Measurements from ENCODE around the gene CLRN1. TPM values are rescaled to one million over a fixed set of nuclear protein-coding genes. Genes with fewer than 3 reads are reported as not detected.

The CLRN1 gene
- total and polyA plus RNA-seq, 2 experiments from 2014 or later, result not detected

GRCh38 chr3:151009981-151010380 is 37.5 kb upstream of the CLRN1 start:
- Histone ChIP-seq H3K9me3 (ENCODE audit: low read depth) (no peaks in the 10 kb centered on the region), H4K20me1 (ENCODE audit: insufficient read depth, poor library complexity, severe bottlenecking) (no peaks in the 10 kb centered on the region), H3K4me2 (no peak overlapping the region), H3K4me1 (ENCODE audit: insufficient read depth) (peaks cover 12% of the 10 kb centered on the region), H3K9me2 (replicated peaks; ENCODE audit: insufficient read depth) (no peaks in the 10 kb centered on the region), H2AFZ (no peak overlapping the region), H3K27me3 (no peaks in the 10 kb centered on the region), H3K27ac (no peak overlapping the region), H3K4me3 (no peak overlapping the region), H3K36me3 (replicated peaks; ENCODE audit: insufficient read depth, low read depth) (no peaks in the 10 kb centered on the region), H3K79me2 (no peaks in the 10 kb centered on the region)
- no peak for TF ChIP-seq CTCF (IDR thresholded peaks at IDR 0.05; ENCODE audit: poor library complexity)
- no peak for TF ChIP-seq EZH2 (IDR thresholded peaks at IDR 0.05; ENCODE audit: borderline replicate concordance)
- no peak for TF ChIP-seq EZH2phosphoT487 (IDR thresholded peaks at IDR 0.05; ENCODE audit: low read depth, severe bottlenecking, unreplicated experiment)
- 83% methylated on average over 4 of the region's 4 CpGs for WGBS (ENCODE audit: low lambda C conversion rate, missing lambda C conversion rate)
- DNase-seq (ENCODE audit: low spot score), result no peak

- no peaks in the 10 kb centered on the region for H3K27me3 ChIP-seq
- H3K36me3 ChIP-seq (replicated peaks; ENCODE audit: insufficient read depth, low read depth), result no peaks in the 10 kb centered on the region
- no peak overlapping the region for H3K4me2 ChIP-seq
- H3K4me1 ChIP-seq (ENCODE audit: insufficient read depth), result peaks cover 6% of the 10 kb centered on the region
- no peak overlapping the region for H2AFZ ChIP-seq
- no peak overlapping the region for H3K4me3 ChIP-seq
- no peaks in the 10 kb centered on the region for H3K9me3 ChIP-seq (ENCODE audit: low read depth)
- H4K20me1 ChIP-seq (ENCODE audit: insufficient read depth, poor library complexity, severe bottlenecking), result no peaks in the 10 kb centered on the region
- TF ChIP-seq EZH2 (IDR thresholded peaks at IDR 0.05; ENCODE audit: borderline replicate concordance) (no peak), EZH2phosphoT487 (IDR thresholded peaks at IDR 0.05; ENCODE audit: low read depth, severe bottlenecking, unreplicated experiment) (no peak), CTCF (IDR thresholded peaks at IDR 0.05; ENCODE audit: poor library complexity) (no peak)
- no peaks in the 10 kb centered on the region for H3K9me2 ChIP-seq (replicated peaks; ENCODE audit: insufficient read depth)
- no peaks in the 10 kb centered on the region for H3K79me2 ChIP-seq
- 81% methylated on average over 5 of the region's 5 CpGs for WGBS (ENCODE audit: low lambda C conversion rate, missing lambda C conversion rate)
- DNase-seq (ENCODE audit: low spot score), result no peak
- H3K27ac ChIP-seq, result no peak overlapping the region
These were observed 36.9 kb upstream of the CLRN1 start for GRCh38 chr3:151009430-151009829.

GRCh38 chr3:151008699-151009098 is 36.2 kb upstream of the CLRN1 start:
- Histone ChIP-seq H3K9me3 (ENCODE audit: low read depth) (no peaks in the 10 kb centered on the region), H3K36me3 (replicated peaks; ENCODE audit: insufficient read depth, low read depth) (no peaks in the 10 kb centered on the region), H3K27me3 (no peaks in the 10 kb centered on the region), H4K20me1 (ENCODE audit: insufficient read depth, poor library complexity, severe bottlenecking) (no peaks in the 10 kb centered on the region), H2AFZ (no peak overlapping the region), H3K79me2 (no peaks in the 10 kb centered on the region), H3K27ac (no peak overlapping the region), H3K4me2 (no peak overlapping the region), H3K4me1 (ENCODE audit: insufficient read depth) (no peaks in the 10 kb centered on the region), H3K9me2 (replicated peaks; ENCODE audit: insufficient read depth) (no peaks in the 10 kb centered on the region), H3K4me3 (no peak overlapping the region)
- TF ChIP-seq EZH2 (IDR thresholded peaks at IDR 0.05; ENCODE audit: borderline replicate concordance), result no peak
- no peak for TF ChIP-seq EZH2phosphoT487 (IDR thresholded peaks at IDR 0.05; ENCODE audit: low read depth, severe bottlenecking, unreplicated experiment)
- peak; percentile 42 for TF ChIP-seq CTCF (IDR thresholded peaks at IDR 0.05; ENCODE audit: poor library complexity)
- peak; percentile 37 for DNase-seq (ENCODE audit: low spot score)
- 44% methylated on average over 2 of the region's 2 CpGs for whole genome bisulfite sequencing (ENCODE audit: low lambda C conversion rate, missing lambda C conversion rate)

GRCh38 chr3:151003768-151004134 is 31.2 kb upstream of the CLRN1 start:
- TF ChIP-seq EZH2 (IDR thresholded peaks at IDR 0.05; ENCODE audit: borderline replicate concordance), result no peak
- no peak for TF ChIP-seq EZH2phosphoT487 (IDR thresholded peaks at IDR 0.05; ENCODE audit: low read depth, severe bottlenecking, unreplicated experiment)
- TF ChIP-seq CTCF (IDR thresholded peaks at IDR 0.05; ENCODE audit: poor library complexity), result no peak
- H3K79me2 ChIP-seq, result no peaks in the 10 kb centered on the region
- H4K20me1 ChIP-seq (ENCODE audit: insufficient read depth, poor library complexity, severe bottlenecking), result no peaks in the 10 kb centered on the region
- no peaks in the 10 kb centered on the region for H3K9me3 ChIP-seq (ENCODE audit: low read depth)
- WGBS (ENCODE audit: low lambda C conversion rate, missing lambda C conversion rate), result 83% methylated on average over 2 of the region's 2 CpGs
- no peaks in the 10 kb centered on the region for H3K36me3 ChIP-seq (replicated peaks; ENCODE audit: insufficient read depth, low read depth)
- H3K27me3 ChIP-seq, result no peaks in the 10 kb centered on the region
- peak overlapping the region; percentile 85 for H3K27ac ChIP-seq
- no peak overlapping the region for H3K4me3 ChIP-seq
- peaks cover 7% of the 10 kb centered on the region for H3K4me1 ChIP-seq (ENCODE audit: insufficient read depth)
- no peak for DNase-seq (ENCODE audit: low spot score)
- H3K9me2 ChIP-seq (replicated peaks; ENCODE audit: insufficient read depth), result no peaks in the 10 kb centered on the region
- no peak overlapping the region for H3K4me2 ChIP-seq
- H2AFZ ChIP-seq, result no peak overlapping the region

All from hepatocyte (in vitro differentiated cells).